Measurements from ENCODE around the gene KANSL1.
"Not testable (repeated sequence)": the region's sequence is repeated elsewhere in the genome, so short reads cannot be mapped to it uniquely, and the experiment has no call there.

KANSL1 gene

GRCh38 chr17:46031920-46032319 is 161.3 kb downstream of the KANSL1 start:
- no peak for DNase-seq

- no peak for DNase-seq
Measured at GRCh38 chr17:46031440-46031839, 161.8 kb downstream of the KANSL1 start.

- DNase-seq: no peak
Measured at GRCh38 chr17:46030752-46031151, 162.5 kb downstream of the KANSL1 start.

- DNase-seq: no peak
Measured at GRCh38 chr17:46029627-46030026, 163.6 kb downstream of the KANSL1 start.

- DNase-seq: no peak
Measured at GRCh38 chr17:46028981-46029565, 164.2 kb downstream of the KANSL1 start.

GRCh38 chr17:46028374-46028773 is 164.9 kb downstream of the KANSL1 start:
- no peak for DNase-seq

- DNase-seq: no peak
Measured at GRCh38 chr17:46027976-46028325, 165.3 kb downstream of the KANSL1 start.

- DNase-seq: no peak
Measured at GRCh38 chr17:46027048-46027975, 165.9 kb downstream of the KANSL1 start.

GRCh38 chr17:46026166-46027047 is 166.8 kb downstream of the KANSL1 start:
- no peak for DNase-seq

- no peak for DNase-seq
Measured at GRCh38 chr17:46025510-46026165, 167.6 kb downstream of the KANSL1 start.

GRCh38 chr17:46025060-46025459 is 168.2 kb downstream of the KANSL1 start:
- DNase-seq: no peak

GRCh38 chr17:46024590-46024989 is 168.6 kb downstream of the KANSL1 start:
- no peak for DNase-seq

- DNase-seq: no peak
Measured at GRCh38 chr17:46023783-46024388, 169.3 kb downstream of the KANSL1 start.

GRCh38 chr17:46023366-46023765 is 169.9 kb downstream of the KANSL1 start:
- DNase-seq: not testable (repeated sequence)

- DNase-seq: no peak
Measured at GRCh38 chr17:46020998-46021397, 172.2 kb downstream of the KANSL1 start.

GRCh38 chr17:46020023-46020761 is 173.0 kb downstream of the KANSL1 start:
- no peak for DNase-seq

- DNase-seq: not testable (repeated sequence)
Measured at GRCh38 chr17:46019408-46019925, 173.8 kb downstream of the KANSL1 start.

- DNase-seq: no peak
Measured at GRCh38 chr17:46013502-46014165, 179.6 kb downstream of the KANSL1 start.

- no peak for DNase-seq
Measured at GRCh38 chr17:46013127-46013501, 180.1 kb downstream of the KANSL1 start.

- no peak for DNase-seq
Measured at GRCh38 chr17:46012506-46013079, 180.6 kb downstream of the KANSL1 start.
